ENCODE results near the gene GDF10. TPM values are rescaled to one million over a fixed set of nuclear protein-coding genes. Genes with fewer than 3 reads are reported as not detected.

The GDF10 gene
- total RNA-seq, 2 donors from 2014 or later: 0.32 to 28.0 TPM

- peaks cover 1% of the 10 kb centered on the region for H3K27me3 ChIP-seq (replicated peaks; ENCODE audit: insufficient read depth)
- H3K36me3 ChIP-seq: no peaks in the 10 kb centered on the region
- no peaks in the 10 kb centered on the region for H3K4me1 ChIP-seq (replicated peaks)
- TF ChIP-seq CTCF (IDR thresholded peaks at IDR 0.05): no peak
- no peak overlapping the region for H3K27ac ChIP-seq
- no peaks in the 10 kb centered on the region for H3K9me3 ChIP-seq
- 85% methylated on average over 9 of the region's 9 CpGs for WGBS
- DNase-seq (ENCODE audit: low spot score): no peak
- intact Hi-C loops (cut with DNase I): no loop called here
- no peak overlapping the region for H3K4me3 ChIP-seq
Observed at GRCh38 chr10:47318706-47319105, 18.7 kb downstream of the GDF10 start.

GRCh38 chr10:47319784-47320183 lies 19.8 kb downstream of the GDF10 start:
- Histone ChIP-seq H3K27ac (no peak overlapping the region), H3K27me3 (replicated peaks; ENCODE audit: insufficient read depth) (peaks cover 1% of the 10 kb centered on the region), H3K4me3 (no peak overlapping the region), H3K36me3 (no peaks in the 10 kb centered on the region), H3K9me3 (no peaks in the 10 kb centered on the region), H3K4me1 (replicated peaks) (no peaks in the 10 kb centered on the region)
- no peak for DNase-seq (ENCODE audit: low spot score)
- intact Hi-C loops (cut with DNase I): no loop called here
- WGBS: 87% methylated on average over 8 of the region's 8 CpGs
- no peak for TF ChIP-seq POLR2A (IDR thresholded peaks at IDR 0.05)
- no peak for TF ChIP-seq POLR2AphosphoS5 (IDR thresholded peaks at IDR 0.05)
- no peak for TF ChIP-seq CTCF (IDR thresholded peaks at IDR 0.05)

GRCh38 chr10:47320812-47321211 lies 20.8 kb downstream of the GDF10 start:
- H3K4me3 ChIP-seq: no peak overlapping the region
- intact Hi-C loops (cut with DNase I): no loop called here
- no peak for DNase-seq (ENCODE audit: low spot score)
- 82% methylated on average over 6 of the region's 6 CpGs for WGBS
- H3K27ac ChIP-seq: no peak overlapping the region
- H3K27me3 ChIP-seq (replicated peaks; ENCODE audit: insufficient read depth): peaks cover 1% of the 10 kb centered on the region
- TF ChIP-seq CTCF (IDR thresholded peaks at IDR 0.05): no peak
- no peak for TF ChIP-seq POLR2AphosphoS5 (IDR thresholded peaks at IDR 0.05)
- TF ChIP-seq POLR2A (IDR thresholded peaks at IDR 0.05): no peak
- no peaks in the 10 kb centered on the region for H3K9me3 ChIP-seq
- no peaks in the 10 kb centered on the region for H3K36me3 ChIP-seq
- H3K4me1 ChIP-seq (replicated peaks): no peaks in the 10 kb centered on the region

GRCh38 chr10:47321521-47322195 lies 21.7 kb downstream of the GDF10 start:
- H3K4me3 ChIP-seq: no peak overlapping the region
- 87% methylated on average over 8 of the region's 8 CpGs for WGBS
- H3K4me1 ChIP-seq (replicated peaks): no peaks in the 10 kb centered on the region
- H3K27me3 ChIP-seq (replicated peaks; ENCODE audit: insufficient read depth): peaks cover 1% of the 10 kb centered on the region
- H3K27ac ChIP-seq: no peak overlapping the region
- intact Hi-C loops (cut with DNase I): no loop called here
- no peak for DNase-seq (ENCODE audit: low spot score)
- H3K9me3 ChIP-seq: no peaks in the 10 kb centered on the region
- H3K36me3 ChIP-seq: no peaks in the 10 kb centered on the region
- no peak for TF ChIP-seq CTCF (IDR thresholded peaks at IDR 0.05)
- TF ChIP-seq POLR2A (IDR thresholded peaks at IDR 0.05): no peak
- no peak for TF ChIP-seq POLR2AphosphoS5 (IDR thresholded peaks at IDR 0.05)

GRCh38 chr10:47322300-47323061 lies 22.5 kb downstream of the GDF10 start, which contains the start of gene GDF2:
GDF2 (plus strand) TSS chr10:47322454; CDS start chr10:47322669, 215 bp downstream.
- H3K4me1 ChIP-seq (replicated peaks): no peaks in the 10 kb centered on the region
- no peak within 1 kb of the TSS for H3K27ac ChIP-seq
- H3K9me3 ChIP-seq: no peaks in the 10 kb centered on the region
- intact Hi-C loops (cut with DNase I): no loop called here
- H3K27me3 ChIP-seq (replicated peaks; ENCODE audit: insufficient read depth): peaks cover 1% of the 10 kb centered on the region
- TF ChIP-seq POLR2AphosphoS5 (IDR thresholded peaks at IDR 0.05): no peak
- no peak for TF ChIP-seq CTCF (IDR thresholded peaks at IDR 0.05)
- no peak for TF ChIP-seq POLR2A (IDR thresholded peaks at IDR 0.05)
- H3K4me3 ChIP-seq: no peak within 1 kb of the TSS
- DNase-seq (ENCODE audit: low spot score): no peak
- WGBS: 83% methylated on average over 35 of the region's 35 CpGs
- no peaks in the 10 kb centered on the region for H3K36me3 ChIP-seq
